ENCODE data around the gene SLC49A4. TPM values are rescaled to one million over a fixed set of nuclear protein-coding genes. Genes with fewer than 3 reads are reported as not detected.

The SLC49A4 gene
- total and polyA plus RNA-seq, 2 experiments from 2014 or later: 39.1 to 59.2 TPM

DNA sequence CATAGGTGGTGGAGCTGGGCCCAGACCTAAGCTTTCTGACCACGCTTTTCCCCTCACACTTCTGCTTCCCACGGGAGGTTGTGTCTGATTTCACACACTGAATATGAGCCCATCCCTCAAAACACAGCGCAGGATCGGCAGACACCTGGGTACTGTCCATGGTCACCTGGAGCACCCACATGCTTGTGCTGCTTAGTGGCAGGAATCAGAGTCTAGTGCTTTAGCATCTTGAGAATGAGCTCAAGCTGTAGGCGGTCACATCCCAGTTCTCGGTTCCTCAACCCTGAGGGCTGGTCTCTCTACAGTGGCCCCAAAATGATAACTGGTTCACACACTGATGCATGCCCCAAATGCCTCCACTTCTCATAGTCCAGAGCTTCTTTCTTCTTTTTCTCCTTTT, 121.7 kb downstream of the SLC49A4 start:
- Histone ChIP-seq H3K9me3 (ENCODE audit: low read depth) (no peaks in the 10 kb centered on the region), H3K36me3 (replicated peaks; ENCODE audit: insufficient read depth, low read depth) (no peaks in the 10 kb centered on the region), H3K4me3 (no peak overlapping the region), H3K4me2 (no peak overlapping the region), H2AFZ (no peak overlapping the region), H3K27ac (no peak overlapping the region), H3K27me3 (peaks cover 13% of the 10 kb centered on the region), H3K79me2 (no peaks in the 10 kb centered on the region), H3K9me2 (replicated peaks; ENCODE audit: insufficient read depth) (no peaks in the 10 kb centered on the region), H3K4me1 (ENCODE audit: insufficient read depth) (no peaks in the 10 kb centered on the region), H4K20me1 (ENCODE audit: insufficient read depth, poor library complexity, severe bottlenecking) (no peaks in the 10 kb centered on the region)
- no peak for DNase-seq (ENCODE audit: low spot score)
- 79% methylated on average over 6 of the region's 6 CpGs for WGBS (ENCODE audit: low lambda C conversion rate, missing lambda C conversion rate)
- TF ChIP-seq, protein P1, sequence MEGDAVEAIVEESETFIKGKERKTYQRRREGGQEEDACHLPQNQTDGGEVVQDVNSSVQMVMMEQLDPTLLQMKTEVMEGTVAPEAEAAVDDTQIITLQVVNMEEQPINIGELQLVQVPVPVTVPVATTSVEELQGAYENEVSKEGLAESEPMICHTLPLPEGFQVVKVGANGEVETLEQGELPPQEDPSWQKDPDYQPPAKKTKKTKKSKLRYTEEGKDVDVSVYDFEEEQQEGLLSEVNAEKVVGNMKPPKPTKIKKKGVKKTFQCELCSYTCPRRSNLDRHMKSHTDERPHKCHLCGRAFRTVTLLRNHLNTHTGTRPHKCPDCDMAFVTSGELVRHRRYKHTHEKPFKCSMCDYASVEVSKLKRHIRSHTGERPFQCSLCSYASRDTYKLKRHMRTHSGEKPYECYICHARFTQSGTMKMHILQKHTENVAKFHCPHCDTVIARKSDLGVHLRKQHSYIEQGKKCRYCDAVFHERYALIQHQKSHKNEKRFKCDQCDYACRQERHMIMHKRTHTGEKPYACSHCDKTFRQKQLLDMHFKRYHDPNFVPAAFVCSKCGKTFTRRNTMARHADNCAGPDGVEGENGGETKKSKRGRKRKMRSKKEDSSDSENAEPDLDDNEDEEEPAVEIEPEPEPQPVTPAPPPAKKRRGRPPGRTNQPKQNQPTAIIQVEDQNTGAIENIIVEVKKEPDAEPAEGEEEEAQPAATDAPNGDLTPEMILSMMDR (IDR thresholded peaks at IDR 0.05; ENCODE audit: poor library complexity): no peak
- TF ChIP-seq EZH2 (IDR thresholded peaks at IDR 0.05; ENCODE audit: borderline replicate concordance): no peak
- no peak for TF ChIP-seq EZH2phosphoT487 (IDR thresholded peaks at IDR 0.05; ENCODE audit: low read depth, severe bottlenecking, unreplicated experiment)

- H3K9me2 ChIP-seq (replicated peaks; ENCODE audit: insufficient read depth): no peaks in the 10 kb centered on the region
- no peak for DNase-seq (ENCODE audit: low spot score)
- H3K36me3 ChIP-seq (replicated peaks; ENCODE audit: insufficient read depth, low read depth): no peaks in the 10 kb centered on the region
- H2AFZ ChIP-seq: no peak overlapping the region
- no peak overlapping the region for H3K27ac ChIP-seq
- H3K9me3 ChIP-seq (ENCODE audit: low read depth): no peaks in the 10 kb centered on the region
- H4K20me1 ChIP-seq (ENCODE audit: insufficient read depth, poor library complexity, severe bottlenecking): no peaks in the 10 kb centered on the region
- H3K4me1 ChIP-seq (ENCODE audit: insufficient read depth): peaks cover 7% of the 10 kb centered on the region
- H3K4me2 ChIP-seq: no peak overlapping the region
- no peak overlapping the region for H3K4me3 ChIP-seq
- no peak for TF ChIP-seq EZH2 (IDR thresholded peaks at IDR 0.05; ENCODE audit: borderline replicate concordance)
- no peak for TF ChIP-seq EZH2phosphoT487 (IDR thresholded peaks at IDR 0.05; ENCODE audit: low read depth, severe bottlenecking, unreplicated experiment)
- TF ChIP-seq, protein P1 (IDR thresholded peaks at IDR 0.05; ENCODE audit: poor library complexity): no peak
- H3K79me2 ChIP-seq: no peaks in the 10 kb centered on the region
- H3K27me3 ChIP-seq: peaks cover 22% of the 10 kb centered on the region
- 82% methylated on average over 4 of the region's 4 CpGs for WGBS (ENCODE audit: low lambda C conversion rate, missing lambda C conversion rate)
Observed at GRCh38 chr3:122917412-122917811, 122.5 kb downstream of the SLC49A4 start.

GRCh38 chr3:122918576-122919290, 123.9 kb downstream of the SLC49A4 start:
- Histone ChIP-seq H2AFZ (no peak overlapping the region), H3K27ac (no peak overlapping the region), H3K79me2 (no peaks in the 10 kb centered on the region), H3K9me3 (ENCODE audit: low read depth) (no peaks in the 10 kb centered on the region), H3K4me1 (ENCODE audit: insufficient read depth) (peaks cover 7% of the 10 kb centered on the region), H3K4me3 (no peak overlapping the region), H3K27me3 (peaks cover 35% of the 10 kb centered on the region), H3K9me2 (replicated peaks; ENCODE audit: insufficient read depth) (no peaks in the 10 kb centered on the region), H4K20me1 (ENCODE audit: insufficient read depth, poor library complexity, severe bottlenecking) (no peaks in the 10 kb centered on the region), H3K4me2 (no peak overlapping the region), H3K36me3 (replicated peaks; ENCODE audit: insufficient read depth, low read depth) (no peaks in the 10 kb centered on the region)
- 58% methylated on average over 5 of the region's 5 CpGs for WGBS (ENCODE audit: low lambda C conversion rate, missing lambda C conversion rate)
- no peak for TF ChIP-seq EZH2 (IDR thresholded peaks at IDR 0.05; ENCODE audit: borderline replicate concordance)
- TF ChIP-seq EZH2phosphoT487 (IDR thresholded peaks at IDR 0.05; ENCODE audit: low read depth, severe bottlenecking, unreplicated experiment): no peak
- TF ChIP-seq, protein P1 (IDR thresholded peaks at IDR 0.05; ENCODE audit: poor library complexity): no peak
- DNase-seq (ENCODE audit: low spot score): peak; percentile 57

Measured in hepatocyte (in vitro differentiated cells).